ENCODE measurements around the gene NCLN.

DNA sequence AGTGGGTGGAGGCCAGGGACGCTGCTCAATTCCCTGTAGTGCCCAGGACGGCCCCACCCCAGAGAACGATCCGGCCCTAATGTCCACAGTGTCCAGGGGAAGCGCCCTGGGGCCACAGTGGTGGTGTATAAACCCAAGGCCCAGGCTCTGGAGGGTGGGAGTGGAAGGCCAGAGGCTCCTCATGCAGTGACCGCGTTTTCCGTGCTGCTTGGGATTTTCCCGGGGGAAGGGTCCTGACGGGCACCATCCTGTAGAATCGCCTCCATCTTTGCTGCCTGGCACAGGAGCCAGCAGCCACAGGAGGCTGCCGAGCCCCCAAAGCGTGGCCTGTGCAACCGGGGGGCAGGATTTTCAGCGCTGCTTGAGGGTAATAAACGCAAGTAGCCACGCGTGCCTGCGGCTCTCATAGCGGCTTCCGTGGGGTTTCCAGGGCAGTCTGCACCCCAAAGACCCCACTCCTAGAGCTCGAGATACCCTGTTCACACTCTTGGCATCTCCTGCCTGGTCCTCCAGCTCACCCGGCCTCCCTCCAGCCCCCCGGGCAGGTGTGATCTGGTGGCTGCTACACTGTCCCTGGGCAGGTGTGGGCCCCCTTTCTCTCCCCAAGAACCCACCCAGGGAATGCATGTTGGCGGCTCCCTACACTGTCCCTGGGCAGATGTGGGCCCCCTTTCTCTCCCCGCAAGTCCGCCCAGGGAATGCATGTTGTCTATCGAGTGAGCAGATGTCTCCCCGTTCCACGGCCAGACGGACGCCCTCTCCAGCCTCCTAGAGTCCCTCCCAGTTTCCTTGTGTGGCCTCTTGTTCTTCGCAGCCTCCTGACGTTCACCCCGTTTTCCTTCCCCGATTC lies 2.2 kb downstream of the NCLN start:
- TF ChIP-seq POLR2A (IDR thresholded peaks at IDR 0.05; ENCODE audit: low read depth, low read length) (no peak), POLR2AphosphoS5 (IDR thresholded peaks at IDR 0.05; ENCODE audit: low read depth, low read length) (no peak)
